Measurements from ENCODE around the gene UBE2J2. TPM values are rescaled to one million over a fixed set of nuclear protein-coding genes. Genes with fewer than 3 reads are reported as not detected.
"Not testable (repeated sequence)": the region's sequence is repeated elsewhere in the genome, so short reads cannot be mapped to it uniquely, and the experiment has no call there.

The UBE2J2 gene
- total RNA-seq, 1 experiment from 2014 or later: 121 TPM

DNA sequence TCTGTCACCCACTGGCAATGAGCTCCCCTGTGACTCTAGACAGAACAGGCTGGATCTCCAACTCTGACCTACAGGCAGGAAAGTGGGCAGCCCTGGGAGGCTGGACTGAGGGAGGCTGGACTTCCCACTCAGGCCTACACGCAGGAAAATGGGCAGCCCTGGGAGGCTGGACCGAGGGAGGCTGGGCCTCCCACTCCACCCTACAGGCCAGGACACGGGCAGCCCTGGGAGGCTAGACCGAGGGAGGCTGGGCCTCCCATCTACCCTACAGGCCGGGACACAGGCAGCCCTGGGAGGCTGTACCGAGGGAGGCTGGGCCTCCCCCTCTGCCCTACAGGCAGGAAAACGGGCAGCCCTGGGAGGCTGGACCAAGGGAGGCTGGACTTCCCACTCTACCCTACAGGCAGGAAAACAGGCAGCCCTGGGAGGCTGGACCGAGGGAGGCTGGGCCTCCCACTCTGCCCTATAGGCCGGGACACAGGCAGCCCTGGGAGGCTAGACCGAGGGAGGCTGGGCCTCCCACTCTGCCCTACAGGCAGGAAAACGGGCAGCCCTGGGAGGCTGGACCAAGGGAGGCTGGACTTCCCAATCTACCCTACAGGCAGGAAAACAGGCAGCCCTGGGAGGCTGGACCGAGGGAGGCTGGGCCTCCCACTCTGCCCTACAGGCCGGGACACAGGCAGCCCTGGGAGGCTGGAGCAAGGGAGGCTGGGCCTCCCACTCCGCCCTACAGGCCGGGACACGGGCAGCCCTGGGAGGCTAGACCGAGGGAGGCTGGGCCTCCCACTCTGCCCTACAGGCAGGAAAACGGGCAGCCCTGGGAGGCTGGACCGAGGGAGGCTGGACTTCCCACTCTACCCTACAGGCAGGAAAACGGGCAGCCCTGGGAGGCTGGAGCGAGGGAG is 25.4 kb downstream of the UBE2J2 start:
- in situ Hi-C loops (cut with HindIII; ENCODE audit: low pct_unique_long_range_greater_than_20kb, low sequenced_read_pairs); DNase-seq (ENCODE audit: low read depth): not testable (repeated sequence)

- in situ Hi-C loops (cut with HindIII; ENCODE audit: low pct_unique_long_range_greater_than_20kb, low sequenced_read_pairs): no loop called here
Observed at GRCh38 chr1:1247341-1247913, 26.2 kb downstream of the UBE2J2 start.

GRCh38 chr1:1246577-1247340 is 26.9 kb downstream of the UBE2J2 start, which contains the start of gene C1QTNF12:
TSS of gene C1QTNF12 (minus strand) at chr1:1246722. CDS start at chr1:1246690, 32 bp downstream.
- no peak for DNase-seq (ENCODE audit: low read depth)
- in situ Hi-C loops (cut with HindIII; ENCODE audit: low pct_unique_long_range_greater_than_20kb, low sequenced_read_pairs): no loop called here

More at GRCh38 chr1:1247341-1247913, 26.2 kb downstream of the UBE2J2 start:
- no peak for DNase-seq (ENCODE audit: low read depth)

DNA sequence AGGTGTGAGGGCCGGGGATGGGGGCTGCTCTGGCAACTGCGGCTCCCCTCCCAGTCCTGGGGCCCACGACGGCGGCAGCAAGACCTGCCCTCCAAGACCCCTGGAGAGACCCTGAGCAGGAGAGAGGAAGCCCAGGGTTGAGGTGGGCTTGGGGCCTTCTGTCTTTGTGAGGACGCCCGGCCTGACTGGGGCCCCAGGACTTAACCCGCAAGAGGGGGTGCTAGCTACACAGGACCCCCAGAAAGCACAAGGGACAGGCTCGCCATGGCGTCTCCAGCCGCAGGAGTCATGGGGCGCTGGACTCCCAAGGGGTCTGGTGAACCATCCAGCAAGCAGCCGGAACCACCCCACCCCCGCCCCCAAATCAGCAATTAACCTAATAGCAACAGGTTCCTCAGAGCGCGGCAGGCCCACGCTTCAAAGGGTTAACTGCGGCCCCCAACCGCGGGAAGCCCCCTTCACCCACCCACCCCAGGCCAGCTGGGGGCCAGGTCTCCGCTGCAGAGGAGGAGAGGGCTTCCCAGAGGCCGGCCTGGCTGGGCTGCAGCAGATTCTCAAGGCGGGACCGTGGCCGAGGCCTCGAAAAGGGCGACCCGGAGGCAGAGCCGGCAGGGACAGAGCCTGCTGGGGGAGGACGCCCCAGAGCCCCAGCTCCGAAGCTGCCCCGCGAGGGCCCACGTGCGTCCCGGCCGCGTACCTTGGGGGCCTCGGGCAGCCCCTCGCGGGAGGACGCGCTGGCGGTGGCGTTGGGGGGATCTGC is 27.7 kb downstream of the UBE2J2 start:
- in situ Hi-C loops (cut with HindIII; ENCODE audit: low pct_unique_long_range_greater_than_20kb, low sequenced_read_pairs): no loop called here
- DNase-seq (ENCODE audit: low read depth): no peak

- DNase-seq (ENCODE audit: low read depth): no peak
- in situ Hi-C loops (cut with HindIII; ENCODE audit: low pct_unique_long_range_greater_than_20kb, low sequenced_read_pairs): no loop called here
Observed at GRCh38 chr1:1245178-1245816, 28.4 kb downstream of the UBE2J2 start.

GRCh38 chr1:1244192-1244811 is 29.4 kb downstream of the UBE2J2 start:
- DNase-seq (ENCODE audit: low read depth): no peak

DNA sequence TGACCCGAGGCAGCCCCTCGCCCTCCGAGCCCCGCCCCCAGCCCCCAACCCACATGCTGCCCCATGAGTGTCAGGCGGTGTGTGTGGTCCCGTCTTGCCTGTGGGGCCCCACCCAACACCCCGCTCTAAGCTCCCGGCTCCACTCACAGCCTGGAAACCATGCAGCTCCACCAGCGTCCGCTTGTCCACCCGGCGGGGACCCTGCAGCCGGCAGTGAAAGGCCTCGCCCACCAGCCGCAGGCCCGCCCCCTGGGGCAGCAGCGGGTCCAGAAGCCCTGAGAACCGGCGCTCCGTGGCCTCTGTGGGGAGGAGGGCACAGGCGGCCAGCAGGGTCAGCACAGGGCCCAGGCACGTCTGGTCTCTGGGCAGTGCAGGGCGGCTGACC is 29.9 kb downstream of the UBE2J2 start:
- no peak for DNase-seq (ENCODE audit: low read depth)
- in situ Hi-C loops (cut with HindIII; ENCODE audit: low pct_unique_long_range_greater_than_20kb, low sequenced_read_pairs): no loop called here

More at GRCh38 chr1:1244192-1244811, 29.4 kb downstream of the UBE2J2 start:
- in situ Hi-C loops (cut with HindIII; ENCODE audit: low pct_unique_long_range_greater_than_20kb, low sequenced_read_pairs): no loop called here

GRCh38 chr1:1243266-1243660 is 30.4 kb downstream of the UBE2J2 start:
- no peak for DNase-seq (ENCODE audit: low read depth)
- in situ Hi-C loops (cut with HindIII; ENCODE audit: low pct_unique_long_range_greater_than_20kb, low sequenced_read_pairs): no loop called here

GRCh38 chr1:1242461-1243265 is 31.0 kb downstream of the UBE2J2 start:
- in situ Hi-C loops (cut with HindIII; ENCODE audit: low pct_unique_long_range_greater_than_20kb, low sequenced_read_pairs): no loop called here

GRCh38 chr1:1241588-1242219 is 31.9 kb downstream of the UBE2J2 start:
- in situ Hi-C loops (cut with HindIII; ENCODE audit: low pct_unique_long_range_greater_than_20kb, low sequenced_read_pairs): no loop called here
- no peak for DNase-seq (ENCODE audit: low read depth)

More at GRCh38 chr1:1242461-1243265, 31.0 kb downstream of the UBE2J2 start:
- no peak for DNase-seq (ENCODE audit: low read depth)

GRCh38 chr1:1240822-1241587 is 32.6 kb downstream of the UBE2J2 start:
- DNase-seq (ENCODE audit: low read depth): no peak
- in situ Hi-C loops (cut with HindIII; ENCODE audit: low pct_unique_long_range_greater_than_20kb, low sequenced_read_pairs): no loop called here

- DNase-seq (ENCODE audit: low read depth): no peak
- in situ Hi-C loops (cut with HindIII; ENCODE audit: low pct_unique_long_range_greater_than_20kb, low sequenced_read_pairs): no loop called here
Observed at GRCh38 chr1:1240348-1240732, 33.3 kb downstream of the UBE2J2 start.

- in situ Hi-C loops (cut with HindIII; ENCODE audit: low pct_unique_long_range_greater_than_20kb, low sequenced_read_pairs): no loop called here
- DNase-seq (ENCODE audit: low read depth): no peak
Observed at GRCh38 chr1:1239614-1240347, 33.9 kb downstream of the UBE2J2 start.

DNA sequence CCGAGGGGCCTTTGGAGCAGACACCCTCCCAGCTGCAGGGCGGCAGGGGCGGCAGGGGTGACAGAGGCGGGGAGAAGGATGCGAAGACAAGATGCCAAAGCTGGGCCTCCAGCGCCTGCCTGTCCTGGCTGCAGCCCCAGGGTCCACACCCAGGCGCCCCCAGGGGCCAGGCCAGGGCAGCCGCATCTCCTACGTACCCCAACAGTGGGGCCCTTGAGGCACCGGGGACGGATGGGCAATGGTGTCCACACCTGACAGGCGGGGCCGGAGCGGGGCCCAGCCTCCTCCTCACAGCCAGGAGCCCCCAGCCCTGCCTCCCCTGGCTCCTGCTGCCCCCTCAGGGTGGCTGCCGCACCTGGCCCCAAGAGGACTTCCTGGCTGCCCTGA is 34.4 kb downstream of the UBE2J2 start:
- in situ Hi-C loops (cut with HindIII; ENCODE audit: low pct_unique_long_range_greater_than_20kb, low sequenced_read_pairs): no loop called here
- DNase-seq (ENCODE audit: low read depth): no peak

- in situ Hi-C loops (cut with HindIII; ENCODE audit: low pct_unique_long_range_greater_than_20kb, low sequenced_read_pairs): no loop called here
Observed at GRCh38 chr1:1238702-1239178, 34.9 kb downstream of the UBE2J2 start.

More at GRCh38 chr1:1238702-1239178, 34.9 kb downstream of the UBE2J2 start:
- DNase-seq (ENCODE audit: low read depth): no peak

All from Caki2 (cell line).